HepG2 (cell line): ENCODE results near the gene DOCK10.

Experiments
- BHLHE40 ChIP-seq: IDR thresholded peaks from 2 replicates; pipeline ENCODE4 v1.6.1; 2011; ENCODE audit warnings: low read length, improper control_type of control experiment
- KLF16 ChIP-seq, 2 experiments: sonication (generic) in 1 of 2; formaldehyde crosslinking in 1 of 2; IDR thresholded peaks; 2 replicates each; pipeline versions ENCODE4 v1.6.1 to v1.8.0; 2016 to 2023; ENCODE audit warnings: missing genetic modification reagents in 2 of 2, missing compliant biosample characterization in 1 of 2
- MTA3 ChIP-seq: sonication (generic); formaldehyde crosslinking; IDR thresholded peaks from 2 replicates; pipeline ENCODE4 v1.4.0; 2020; ENCODE audit warnings: missing genetic modification reagents
- NFYB ChIP-seq: sonication (generic); formaldehyde crosslinking; IDR thresholded peaks from 2 replicates; pipeline ENCODE4 v1.4.0; 2020; ENCODE audit warnings: missing genetic modification reagents
- NR1H2 ChIP-seq: sonication (generic); formaldehyde crosslinking; IDR thresholded peaks from 2 replicates; pipeline ENCODE4 v1.8.1; 2022; ENCODE audit warnings: low read depth, missing genetic modification reagents, borderline replicate concordance
- NRL ChIP-seq: sonication (generic); formaldehyde crosslinking; IDR thresholded peaks from 2 replicates; pipeline ENCODE4 v1.5.0; 2020; ENCODE audit warnings: missing genetic modification reagents, mild to moderate bottlenecking, moderate library complexity, borderline replicate concordance
- TAF1 ChIP-seq: sonication (generic); formaldehyde crosslinking; IDR thresholded peaks from 2 replicates; pipeline ENCODE4 v1.4.0; 2020; ENCODE audit warnings: missing genetic modification reagents
- TARDBP ChIP-seq: sonication (generic); formaldehyde crosslinking; IDR thresholded peaks from 2 replicates; pipeline ENCODE4 v1.8.0; 2022; ENCODE audit warnings: mild to moderate bottlenecking, missing genetic modification reagents
- ZBTB7A ChIP-seq: sonication (generic); formaldehyde crosslinking; IDR thresholded peaks from 2 replicates; pipeline ENCODE4 v1.8.0; 2022; ENCODE audit warnings: mild to moderate bottlenecking, missing genetic modification reagents
- ZIK1 ChIP-seq: sonication (generic); formaldehyde crosslinking; IDR thresholded peaks from 2 replicates; pipeline ENCODE4 v1.5.0; 2020; ENCODE audit warnings: mild to moderate bottlenecking, low read depth, missing genetic modification reagents, borderline replicate concordance
- ZKSCAN1 ChIP-seq: fragments of 150-350 bp; IDR thresholded peaks from 2 replicates; pipeline ENCODE4 v1.6.1; 2014; ENCODE audit warnings: low read length
- ZNF383 ChIP-seq: sonication (generic); formaldehyde crosslinking; IDR thresholded peaks from 2 replicates; pipeline ENCODE4 v1.4.0; 2020; ENCODE audit warnings: missing genetic modification reagents, mild to moderate bottlenecking, borderline replicate concordance

DNA sequence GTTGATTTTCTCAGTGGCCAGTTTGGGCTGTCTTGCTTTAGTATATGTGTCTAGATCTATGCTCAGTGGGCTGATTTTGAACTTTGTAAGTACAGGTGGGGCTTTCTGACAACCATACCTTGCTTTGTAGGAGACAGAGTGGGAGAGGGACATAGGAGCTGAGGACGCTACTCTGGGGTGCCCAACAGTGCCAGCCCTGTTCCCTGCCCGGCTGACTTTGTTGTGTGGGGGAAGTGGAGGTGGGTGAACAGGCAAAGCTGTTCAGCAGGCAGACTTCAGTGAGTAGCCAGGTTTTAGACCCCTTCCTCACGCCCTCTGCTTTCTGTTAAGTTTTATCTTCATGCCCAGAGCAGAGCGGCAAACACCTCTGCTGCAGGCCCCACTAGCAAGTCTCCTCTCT lies 44.2 kb upstream of the DOCK10 start:
- TF ChIP-seq ZIK1 (CRISPR knock-in tag), result no peak
- no peak for TF ChIP-seq ZNF383
- no peak for TF ChIP-seq ZBTB7A (CRISPR knock-in tag)
- TF ChIP-seq BHLHE40, result no peak
- TF ChIP-seq NFYB (CRISPR knock-in tag), result no peak
- no peak for TF ChIP-seq KLF16 (CRISPR knock-in tag; IDR thresholded peaks at IDR 0.05)
- no peak for TF ChIP-seq ZKSCAN1
- TF ChIP-seq TAF1 (CRISPR knock-in tag), result no peak
- TF ChIP-seq MTA3, result no peak
- no peak for TF ChIP-seq NRL
- TF ChIP-seq TARDBP (CRISPR knock-in tag), result no peak
- TF ChIP-seq NR1H2, result no peak
